Measurements from ENCODE around the gene PLPP4. TPM values are rescaled to one million over a fixed set of nuclear protein-coding genes. Genes with fewer than 3 reads are reported as not detected.

Gene PLPP4
- total RNA-seq, 1 experiment from 2014 or later = not detected

DNA sequence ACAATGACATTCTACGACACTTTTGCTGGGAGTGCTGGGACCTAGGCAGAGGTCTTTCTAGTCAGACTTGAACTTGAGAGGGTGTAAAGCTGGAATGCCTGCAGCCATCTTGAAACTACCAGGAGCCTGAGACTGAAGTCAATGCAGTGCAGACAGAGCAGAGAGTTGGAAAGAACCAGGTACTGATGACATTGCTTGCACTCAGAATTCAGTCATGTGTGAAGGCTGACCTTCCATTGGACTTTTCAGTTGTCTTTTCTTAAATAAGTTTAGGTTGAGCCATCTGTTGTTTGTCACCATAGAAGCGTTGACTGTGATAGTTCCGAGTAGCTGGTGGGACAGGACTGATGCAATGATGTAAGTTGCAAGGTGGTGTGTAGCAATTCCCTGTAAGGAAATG is 3.1 kb upstream of the PLPP4 start:
- no peak overlapping the region for H3K18ac ChIP-seq (ENCODE audit: insufficient read length, low read depth, low read length)
- Mint-ChIP-seq H3K36me3 (ENCODE audit: insufficient read depth in 1 of 3, low read depth in 3 of 3) (no peaks in the 10 kb centered on the region; a peak in 2 of 7 replicates), H3K27me3 (ENCODE audit: low read depth) (peaks cover 70% of the 10 kb centered on the region), H3K4me3 (no peak overlapping the region), H3K9me3 (peaks cover 0 to 1% of the 10 kb centered on the region in 2 experiments; a peak in 1 of 5 replicates), H3K4me1 (peaks cover 8 to 12% of the 10 kb centered on the region in 2 experiments), H3K27ac (no peak overlapping the region)
- no peak overlapping the region for H2AK5ac ChIP-seq (ENCODE audit: insufficient read length, low read length)
- no peaks in the 10 kb centered on the region for H3K79me2 ChIP-seq (ENCODE audit: insufficient read depth, low read length)
- no peak overlapping the region for H4K8ac ChIP-seq (replicated peaks; ENCODE audit: insufficient read length, low read depth, low read length)
- H2BK5ac ChIP-seq (ENCODE audit: insufficient read length, low read length) = no peak overlapping the region
- peaks cover 11% of the 10 kb centered on the region for H3K23me2 ChIP-seq (ENCODE audit: insufficient read length, low read depth, low read length, poor library complexity, severe bottlenecking)
- no peak overlapping the region for H3K9ac ChIP-seq (ENCODE audit: extremely low read depth, insufficient read length, low read length)
- H4K5ac ChIP-seq (ENCODE audit: insufficient read length, low read depth, low read length) = no peak overlapping the region
- H2BK120ac ChIP-seq (ENCODE audit: low read depth, low read length, poor library complexity, severe bottlenecking) = no peak overlapping the region
- no peak overlapping the region for H2BK12ac ChIP-seq (ENCODE audit: insufficient read length, low read depth, low read length)
- no peak for DNase-seq
- no peak for TF ChIP-seq CTCF (conservative IDR thresholded peaks at IDR 0.05)
- H4K20me1 ChIP-seq (ENCODE audit: control insufficient read depth, insufficient read depth, insufficient read length) = no peaks in the 10 kb centered on the region
- H3T11ph ChIP-seq (ENCODE audit: low read length) = no peak overlapping the region
- H3K23ac ChIP-seq (ENCODE audit: insufficient read length, low read depth, low read length) = no peak overlapping the region
- no peak overlapping the region for H2BK15ac ChIP-seq (ENCODE audit: low read depth, low read length)
- H3K27ac ChIP-seq (ENCODE audit: insufficient read length, low read depth, low read length) = no peak overlapping the region
- no peak overlapping the region for H3K4me2 ChIP-seq (ENCODE audit: insufficient read depth, insufficient read length, low read length)
- H3K4me1 ChIP-seq (ENCODE audit: insufficient read depth, low read length) = no peaks in the 10 kb centered on the region
- H3K56ac ChIP-seq (ENCODE audit: insufficient read length, low read depth, low read length) = no peak overlapping the region
- H3K9me3 ChIP-seq (ENCODE audit: control insufficient read depth, low read depth, low read length) = no peaks in the 10 kb centered on the region
- H3K79me1 ChIP-seq (ENCODE audit: insufficient read depth, low read depth, low read length, poor library complexity, severe bottlenecking) = no peaks in the 10 kb centered on the region
- H2BK20ac ChIP-seq (ENCODE audit: low read depth, low read length, poor library complexity, severe bottlenecking) = no peak overlapping the region
- no peak overlapping the region for H2AFZ ChIP-seq (ENCODE audit: low read length)
- H3K4ac ChIP-seq (ENCODE audit: low read depth, low read length) = no peak overlapping the region
- no CpG with 5 or more reads among the region's 3 CpGs for WGBS (ENCODE audit: extremely low coverage, insufficient read length, low lambda C conversion rate)
- peaks cover 16% of the 10 kb centered on the region; the same call in 1 of the 2 replicates for H3K27me3 ChIP-seq (ENCODE audit: insufficient read depth, low read length)
- no peak overlapping the region for H3K14ac ChIP-seq (ENCODE audit: insufficient read depth, low read length)
- H4K91ac ChIP-seq (ENCODE audit: insufficient read length, low read depth, low read length) = no peak overlapping the region

Data from H9 (cell line).